ENCODE data around the gene PIPOX. TPM values are rescaled to one million over a fixed set of nuclear protein-coding genes. Genes with fewer than 3 reads are reported as not detected.

Gene PIPOX
- polyA plus RNA-seq, 3 donors, result 0.30 to 0.56 TPM; not detected in 1

DNA sequence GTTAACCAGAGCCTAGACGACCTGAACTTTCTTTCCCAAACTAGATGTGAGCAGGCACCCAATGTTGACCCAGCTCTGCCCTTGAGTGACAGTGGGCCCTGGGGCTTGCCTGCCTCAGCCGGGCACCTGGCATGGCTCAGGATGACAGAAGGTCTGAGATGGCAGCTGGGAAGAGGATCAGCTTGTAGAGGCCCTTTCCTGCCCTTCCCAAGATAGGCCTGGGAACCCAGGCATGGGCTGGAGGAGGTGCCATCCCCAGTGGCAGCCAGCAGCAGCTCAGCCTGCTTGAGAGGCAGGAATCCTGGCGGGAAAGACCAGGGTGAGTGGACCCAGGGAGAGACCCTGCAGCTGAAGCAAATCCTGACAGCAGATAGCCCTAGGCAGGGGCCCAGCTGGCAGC is 59.1 kb downstream of the PIPOX start:
- H2AFZ ChIP-seq (ENCODE audit: insufficient read depth, low read depth, low read length, poor library complexity, severe bottlenecking), result no peak overlapping the region
- no peaks in the 10 kb centered on the region for H3K79me2 ChIP-seq (ENCODE audit: insufficient read depth, low read length)
- no peak overlapping the region for H3K4me3 ChIP-seq (replicated peaks in 1 of 3; ENCODE audit: low read depth in 2 of 3, low read length in 3 of 3)
- H3K27ac ChIP-seq (ENCODE audit: low read depth in 1 of 2, low read length in 2 of 2), result peak overlapping the region in 1 of 2 donors; percentile 36
- Mint-ChIP-seq H3K36me3 (peaks cover 89 to 100% of the 10 kb centered on the region in 2 donors), H3K4me1 (peaks cover 5% of the 10 kb centered on the region), H3K27ac (peak overlapping the region in 5 of 7 donors; percentile 64 to 72 (median 68)), H3K4me3 (no peak overlapping the region), H3K9me3 (no peaks in the 10 kb centered on the region), H3K27me3 (ENCODE audit: low read depth in 3 of 3) (peaks cover 0 to 1% (median 0%) of the 10 kb centered on the region in 3 donors)
- H3K4me1 ChIP-seq (ENCODE audit: control insufficient read depth in 1 of 2, insufficient read depth in 2 of 2, low read length in 2 of 2), result peaks cover 0 to 8% of the 10 kb centered on the region in 2 donors
- no peaks in the 10 kb centered on the region for H3K9me3 ChIP-seq (replicated peaks in 1 of 2; ENCODE audit: control insufficient read depth in 1 of 2, insufficient read depth in 1 of 2, low read length in 2 of 2)
- H3K27me3 ChIP-seq (ENCODE audit: control insufficient read depth in 2 of 2, insufficient read depth in 2 of 2, low read length in 2 of 2), result no peaks in the 10 kb centered on the region
- 100% methylated on average over 2 of the region's 3 CpGs for WGBS (ENCODE audit: insufficient coverage)
- no peak for DNase-seq
- peaks cover 96 to 99% of the 10 kb centered on the region in 2 donors for H3K36me3 ChIP-seq (replicated peaks in 1 of 2; ENCODE audit: control insufficient read depth in 1 of 2, insufficient read depth in 2 of 2, low read length in 2 of 2)
- H3K4me2 ChIP-seq (replicated peaks; ENCODE audit: extremely low read depth, low read length, poor library complexity, severe bottlenecking), result no peak overlapping the region
- no peak overlapping the region for H3K9ac ChIP-seq (ENCODE audit: insufficient read depth, low read length, poor library complexity, severe bottlenecking)
- intact Hi-C loops (cut with micrococcal nuclease), result no loop called here
- H4K20me1 ChIP-seq (ENCODE audit: insufficient read depth, low read length), result no peaks in the 10 kb centered on the region
- TF ChIP-seq, protein P1, sequence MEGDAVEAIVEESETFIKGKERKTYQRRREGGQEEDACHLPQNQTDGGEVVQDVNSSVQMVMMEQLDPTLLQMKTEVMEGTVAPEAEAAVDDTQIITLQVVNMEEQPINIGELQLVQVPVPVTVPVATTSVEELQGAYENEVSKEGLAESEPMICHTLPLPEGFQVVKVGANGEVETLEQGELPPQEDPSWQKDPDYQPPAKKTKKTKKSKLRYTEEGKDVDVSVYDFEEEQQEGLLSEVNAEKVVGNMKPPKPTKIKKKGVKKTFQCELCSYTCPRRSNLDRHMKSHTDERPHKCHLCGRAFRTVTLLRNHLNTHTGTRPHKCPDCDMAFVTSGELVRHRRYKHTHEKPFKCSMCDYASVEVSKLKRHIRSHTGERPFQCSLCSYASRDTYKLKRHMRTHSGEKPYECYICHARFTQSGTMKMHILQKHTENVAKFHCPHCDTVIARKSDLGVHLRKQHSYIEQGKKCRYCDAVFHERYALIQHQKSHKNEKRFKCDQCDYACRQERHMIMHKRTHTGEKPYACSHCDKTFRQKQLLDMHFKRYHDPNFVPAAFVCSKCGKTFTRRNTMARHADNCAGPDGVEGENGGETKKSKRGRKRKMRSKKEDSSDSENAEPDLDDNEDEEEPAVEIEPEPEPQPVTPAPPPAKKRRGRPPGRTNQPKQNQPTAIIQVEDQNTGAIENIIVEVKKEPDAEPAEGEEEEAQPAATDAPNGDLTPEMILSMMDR (IDR thresholded peaks at IDR 0.05), result no peak

DNA sequence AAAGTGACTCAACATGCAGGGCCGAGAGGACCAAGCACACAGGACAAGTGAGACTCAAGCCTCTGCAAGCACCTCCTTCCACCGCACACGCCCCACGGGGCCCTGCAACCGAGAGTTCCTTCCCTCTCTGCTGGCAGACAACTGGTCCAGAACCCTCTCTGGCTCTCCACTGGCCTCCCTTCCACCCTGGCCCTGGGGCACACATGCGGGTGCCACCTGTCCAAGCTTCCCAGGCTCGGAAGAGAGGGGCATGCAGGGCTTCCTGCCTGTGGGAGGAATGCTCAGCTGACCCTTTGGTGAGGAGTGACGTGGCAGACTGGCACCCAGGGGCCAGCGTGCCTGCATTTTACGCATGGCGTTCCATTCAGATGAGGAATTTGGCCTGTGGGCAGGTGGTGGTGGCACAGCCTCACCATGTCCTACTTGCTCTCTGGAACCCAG is 59.8 kb downstream of the PIPOX start:
- TF ChIP-seq, protein P1 (IDR thresholded peaks at IDR 0.05), result no peak
- H3K36me3 Mint-ChIP-seq, result peaks cover 83 to 100% of the 10 kb centered on the region in 2 donors

More for the DNA sequence above, 59.8 kb downstream of the PIPOX start:
- WGBS (ENCODE audit: insufficient coverage), result 81% methylated on average over 10 of the region's 11 CpGs
- H3K9me3 Mint-ChIP-seq, result no peaks in the 10 kb centered on the region
- Histone ChIP-seq H2AFZ (ENCODE audit: insufficient read depth, low read depth, low read length, poor library complexity, severe bottlenecking) (no peak overlapping the region), H3K4me3 (replicated peaks in 1 of 3; ENCODE audit: low read depth in 2 of 3, low read length in 3 of 3) (no peak overlapping the region), H3K4me2 (replicated peaks; ENCODE audit: extremely low read depth, low read length, poor library complexity, severe bottlenecking) (no peak overlapping the region), H3K79me2 (ENCODE audit: insufficient read depth, low read length) (no peaks in the 10 kb centered on the region), H3K9ac (ENCODE audit: insufficient read depth, low read length, poor library complexity, severe bottlenecking) (no peak overlapping the region), H4K20me1 (ENCODE audit: insufficient read depth, low read length) (no peaks in the 10 kb centered on the region), H3K9me3 (replicated peaks in 1 of 2; ENCODE audit: control insufficient read depth in 1 of 2, insufficient read depth in 1 of 2, low read length in 2 of 2) (no peaks in the 10 kb centered on the region), H3K4me1 (ENCODE audit: control insufficient read depth in 1 of 2, insufficient read depth in 2 of 2, low read length in 2 of 2) (peaks cover 0 to 15% of the 10 kb centered on the region in 2 donors), H3K27me3 (ENCODE audit: control insufficient read depth in 2 of 2, insufficient read depth in 2 of 2, low read length in 2 of 2) (no peaks in the 10 kb centered on the region), H3K36me3 (replicated peaks in 1 of 2; ENCODE audit: control insufficient read depth in 1 of 2, insufficient read depth in 2 of 2, low read length in 2 of 2) (peaks cover 95 to 99% of the 10 kb centered on the region in 2 donors), H3K27ac (ENCODE audit: low read depth in 1 of 2, low read length in 2 of 2) (peak overlapping the region in 1 of 2 donors; percentile 36)
- no peak overlapping the region for H3K4me3 Mint-ChIP-seq
- H3K27ac Mint-ChIP-seq, result peak overlapping the region in 4 of 7 donors; percentile 50 to 70 (median 66)
- no peak for DNase-seq
- intact Hi-C loops (cut with micrococcal nuclease), result no loop called here
- H3K4me1 Mint-ChIP-seq, result peaks cover 10% of the 10 kb centered on the region
- peaks cover 0 to 1% (median 0%) of the 10 kb centered on the region in 3 donors for H3K27me3 Mint-ChIP-seq (ENCODE audit: low read depth in 3 of 3)

All from CD14-positive monocyte (primary cell).